Heart right ventricle (tissue), 16 donors: ENCODE data around the gene PCDH17. TPM values are rescaled to one million over a fixed set of nuclear protein-coding genes. Genes with fewer than 3 reads are reported as not detected.

Experiments
- ATAC-seq, 8 donors: fragments of 200-7000 bp; cut with Tn5 transposase; one replicate each; pipeline ENCODE4 v1.9.1; 2020; ENCODE audit warnings: mild to moderate bottlenecking in 8 of 8, moderate library complexity in 8 of 8, moderate number of reproducible peaks in 1 of 8
- DNase-seq, 2 donors: peaks; one replicate each; pipeline ENCODE4 v3.0.0-alpha.2; 2020
- H3K27ac ChIP-seq, 10 donors: fragments of 200-600 bp; sonication (generic) in 2 of 10; one replicate each; pipeline versions ENCODE4 v1.5.0 to v1.8.0; 2020 to 2022; ENCODE audit warnings: mild to moderate bottlenecking in 3 of 10
- H3K27me3 ChIP-seq, 7 donors: fragments of 200-600 bp; one replicate each; pipeline ENCODE4 v1.8.0; 2021 to 2022; ENCODE audit warnings: mild to moderate bottlenecking in 2 of 7
- H3K36me3 ChIP-seq, 9 donors: fragments of 200-600 bp; sonication (generic) in 1 of 9; one replicate each; pipeline versions ENCODE4 v1.5.0 to v1.8.0; 2020 to 2022; ENCODE audit warnings: mild to moderate bottlenecking in 2 of 9
- H3K4me1 ChIP-seq, 9 donors: fragments of 200-600 bp; sonication (generic) in 1 of 9; one replicate each; pipeline versions ENCODE4 v1.5.0 to v1.8.0; 2020 to 2022; ENCODE audit warnings: mild to moderate bottlenecking in 4 of 9
- H3K4me3 ChIP-seq, 10 donors: fragments of 200-600 bp; sonication (generic) in 2 of 10; one replicate each; pipeline versions ENCODE4 v1.5.0 to v1.8.0; 2020 to 2022; ENCODE audit warnings: mild to moderate bottlenecking in 7 of 10, moderate library complexity in 2 of 10
- H3K9me3 ChIP-seq, 11 donors: fragments of 200-600 bp in 10 of 11; sonication (generic) in 2 of 11; one replicate each; pipeline versions ENCODE4 v1.5.0 to v1.8.0; 2013 to 2022; ENCODE audit warnings: mild to moderate bottlenecking in 2 of 11, control low read depth in 1 of 11, moderate library complexity in 1 of 11
- WGBS, 2 donors: extraction: QIAGEN DNeasy Blood & Tissue Kit; methylation state at CpG; one replicate each; pipeline ENCODE4 v1.1.7; 2013; ENCODE audit warnings: inconsistent platforms in 1 of 2; 5-methylcytosine and 5-hydroxymethylcytosine counted together
- intact Hi-C, 10 donors: fragments of 100-400 bp; cut with DNase I; formaldehyde crosslinking; loops; one replicate each; pipeline versions ENCODE4 v1.11.1 to v1.14.2; 2022
- polyA plus RNA-seq, 2 donors: library from polyadenylated mRNA; stranded (reverse); fragments of 200-250 nt; gene quantifications; one replicate each; pipeline ENCODE4 v1.2.3, GENCODE V29; 2013
- total RNA-seq, 10 donors: library from RNA; stranded (reverse); fragmentation: NEBNext Ultra II Directional in 3 of 10; extraction: Animal tissue kit (Norgen Biotek cat#: 25700) in 3 of 10; gene quantifications; one replicate each; pipeline versions ENCODE4 v1.2.1 to v1.2.4, GENCODE V29; 2021 to 2023
- TF ChIP-seq, protein P1 (sequence below), 9 donors: fragments of 200-600 bp; sonication (generic) in 2 of 9; IDR thresholded peaks; one replicate each; pipeline versions ENCODE4 v1.5.0 to v1.8.0; 2021 to 2022; ENCODE audit warnings: antibody characterized with exemption in 9 of 9, mild to moderate bottlenecking in 5 of 9, moderate library complexity in 1 of 9
- donor health status: Arrhythmogenic right ventricular cardiomyopathy.
- donor health status: ischemic (EF 13 %, LVEDD 7.1; RV severe dilation, severe dysfunction).
- donor health status: healthy with polysubstance abuse.
- donor health status: DM: no; HTN: yes; CAD: no.
- donor health status: DM: no; HTN: no; CAD: no.
- donor health status: ischemic (EF 25% LVEDD 6.9; RV normal size, moderate dysfunction).
- donor health status: ischemic (EF 25% LVEDD 5.7; RV mildly dilated, moderate dysfunction).
- donor health status: healthy.
- donor health status: DM: yes; HTN: yes; CAD: no.
- donor health status: Ischemic cardiomyopathy.
- donor health status: ischemic (EF 35%, LVEDD 5.7; RV mildly dilated, moderate dysfunction).
- donor health status: nonischemic (EF 11% LVEDD 7.7; RV severe dilation, severe dysfunction).
- donor health status: DM: yes; HTN: yes; CAD: no.
- donor health status: PGD.
- donor health status: ischemic (EF 29% LVEDD 5.4; RV normal size, mild dysfunction).
- donor health status: nonischemic (EF 23%, LVEDD 6.1; RV moderate dilation, normal function).

The PCDH17 gene
- total and polyA plus RNA-seq, 12 donors, result 0.88 to 14.3 (median 3.3) TPM

DNA sequence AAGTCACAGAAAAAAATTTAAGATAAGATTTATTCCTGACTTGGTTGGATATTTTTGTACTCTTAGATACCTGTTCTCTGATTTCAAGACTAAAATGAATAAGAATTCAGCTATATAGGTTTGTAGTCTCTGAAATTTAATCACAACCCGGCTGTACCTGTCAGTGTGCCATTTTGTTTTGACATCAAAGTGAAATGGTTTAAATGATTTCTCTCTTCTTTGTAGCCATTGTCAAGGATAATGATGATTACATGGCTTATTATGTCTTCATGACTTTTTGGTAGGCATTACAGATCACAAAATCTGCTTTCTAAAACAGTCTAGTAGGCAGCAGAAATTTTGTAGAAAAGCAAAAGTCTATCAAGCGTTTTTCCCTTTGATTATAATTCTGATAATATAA lies 72.5 kb downstream of the PCDH17 start:
- no peak for ATAC-seq
- Histone ChIP-seq H3K9me3 (no peaks in the 10 kb centered on the region), H3K36me3 (no peaks in the 10 kb centered on the region), H3K4me1 (no peaks in the 10 kb centered on the region), H3K27me3 (no peaks in the 10 kb centered on the region), H3K4me3 (no peak overlapping the region), H3K27ac (no peak overlapping the region)
- TF ChIP-seq, protein P1, sequence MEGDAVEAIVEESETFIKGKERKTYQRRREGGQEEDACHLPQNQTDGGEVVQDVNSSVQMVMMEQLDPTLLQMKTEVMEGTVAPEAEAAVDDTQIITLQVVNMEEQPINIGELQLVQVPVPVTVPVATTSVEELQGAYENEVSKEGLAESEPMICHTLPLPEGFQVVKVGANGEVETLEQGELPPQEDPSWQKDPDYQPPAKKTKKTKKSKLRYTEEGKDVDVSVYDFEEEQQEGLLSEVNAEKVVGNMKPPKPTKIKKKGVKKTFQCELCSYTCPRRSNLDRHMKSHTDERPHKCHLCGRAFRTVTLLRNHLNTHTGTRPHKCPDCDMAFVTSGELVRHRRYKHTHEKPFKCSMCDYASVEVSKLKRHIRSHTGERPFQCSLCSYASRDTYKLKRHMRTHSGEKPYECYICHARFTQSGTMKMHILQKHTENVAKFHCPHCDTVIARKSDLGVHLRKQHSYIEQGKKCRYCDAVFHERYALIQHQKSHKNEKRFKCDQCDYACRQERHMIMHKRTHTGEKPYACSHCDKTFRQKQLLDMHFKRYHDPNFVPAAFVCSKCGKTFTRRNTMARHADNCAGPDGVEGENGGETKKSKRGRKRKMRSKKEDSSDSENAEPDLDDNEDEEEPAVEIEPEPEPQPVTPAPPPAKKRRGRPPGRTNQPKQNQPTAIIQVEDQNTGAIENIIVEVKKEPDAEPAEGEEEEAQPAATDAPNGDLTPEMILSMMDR (IDR thresholded peaks at IDR 0.05), result no peak
- no peak for DNase-seq
- intact Hi-C loops, result no loop called here
- WGBS, 2 donors, result 91% methylated on average over 2 of the region's 2 CpGs

DNA sequence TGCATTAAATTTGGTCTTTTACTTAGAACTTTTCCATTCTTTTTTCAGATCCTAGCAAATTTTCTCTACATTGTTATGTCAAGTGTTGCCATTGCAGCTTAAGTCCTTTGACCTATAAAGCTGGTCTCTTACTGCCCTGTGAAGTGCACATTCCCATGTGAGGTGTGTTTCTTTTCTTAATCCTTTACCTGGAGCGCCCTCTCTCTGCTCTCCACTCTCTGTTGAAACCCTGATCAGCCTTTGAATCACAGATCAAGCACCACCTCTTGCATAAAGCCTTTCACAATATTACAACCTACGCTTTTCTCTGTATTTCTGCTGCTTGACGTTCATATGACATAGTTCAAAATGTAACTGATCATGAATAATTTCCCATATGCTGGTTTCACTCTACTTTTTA lies 84.8 kb downstream of the PCDH17 start:
- Histone ChIP-seq H3K27ac (no peak overlapping the region), H3K4me1 (no peaks in the 10 kb centered on the region), H3K27me3 (no peaks in the 10 kb centered on the region), H3K4me3 (no peak overlapping the region), H3K9me3 (no peaks in the 10 kb centered on the region), H3K36me3 (peaks cover 0 to 4% (median 0%) of the 10 kb centered on the region in 9 donors)
- WGBS, 2 donors, result 84 to 87% methylated on average over 3 of the region's 3 CpGs
- TF ChIP-seq, protein P1 (IDR thresholded peaks at IDR 0.05), result peak in 1 of 9 donors; percentile 34
- no peak for ATAC-seq
- DNase-seq, result no peak
- intact Hi-C loops, result loop anchor here in 1 of 10 donors (10.0 kb wide), 1 partner anchor 81 kb away; the partner anchor contains the start of gene PCDH17

DNA sequence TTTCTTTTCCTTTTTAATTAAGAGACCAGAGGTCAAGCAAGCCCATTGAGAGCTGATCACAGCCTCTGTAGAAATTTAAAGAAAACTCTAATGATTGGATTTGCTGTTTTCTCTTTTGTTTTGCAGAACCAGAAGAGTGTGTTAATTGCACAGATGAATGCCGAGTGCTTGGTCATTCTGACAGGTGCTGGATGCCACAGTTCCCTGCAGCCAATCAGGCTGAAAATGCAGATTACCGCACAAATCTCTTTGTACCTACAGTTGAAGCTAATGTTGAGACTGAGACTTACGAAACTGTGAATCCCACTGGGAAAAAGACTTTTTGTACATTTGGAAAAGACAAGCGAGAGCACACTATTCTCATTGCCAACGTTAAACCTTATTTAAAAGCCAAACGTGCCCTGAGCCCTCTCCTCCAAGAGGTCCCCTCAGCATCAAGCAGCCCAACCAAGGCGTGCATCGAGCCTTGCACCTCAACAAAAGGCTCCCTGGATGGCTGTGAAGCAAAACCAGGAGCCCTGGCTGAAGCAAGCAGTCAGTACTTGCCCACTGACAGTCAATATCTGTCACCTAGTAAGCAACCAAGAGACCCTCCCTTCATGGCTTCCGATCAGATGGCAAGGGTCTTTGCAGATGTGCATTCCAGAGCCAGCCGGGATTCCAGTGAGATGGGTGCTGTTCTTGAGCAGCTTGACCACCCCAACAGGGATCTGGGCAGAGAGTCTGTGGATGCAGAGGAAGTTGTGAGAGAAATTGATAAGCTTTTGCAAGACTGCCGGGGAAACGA lies 93.1 kb downstream of the PCDH17 start:
- no peak overlapping the region for H3K4me3 ChIP-seq
- no peaks in the 10 kb centered on the region for H3K4me1 ChIP-seq
- no peak overlapping the region for H3K27ac ChIP-seq
- intact Hi-C loops, result no loop called here
- H3K9me3 ChIP-seq, result no peaks in the 10 kb centered on the region
- no peaks in the 10 kb centered on the region for H3K27me3 ChIP-seq
- 79 to 82% methylated on average over 12 of the region's 12 CpGs for WGBS, 2 donors
- peaks cover 0 to 21% (median 0%) of the 10 kb centered on the region in 9 donors for H3K36me3 ChIP-seq
- no peak for ATAC-seq
- DNase-seq, result no peak
- TF ChIP-seq, protein P1 (IDR thresholded peaks at IDR 0.05), result no peak

DNA sequence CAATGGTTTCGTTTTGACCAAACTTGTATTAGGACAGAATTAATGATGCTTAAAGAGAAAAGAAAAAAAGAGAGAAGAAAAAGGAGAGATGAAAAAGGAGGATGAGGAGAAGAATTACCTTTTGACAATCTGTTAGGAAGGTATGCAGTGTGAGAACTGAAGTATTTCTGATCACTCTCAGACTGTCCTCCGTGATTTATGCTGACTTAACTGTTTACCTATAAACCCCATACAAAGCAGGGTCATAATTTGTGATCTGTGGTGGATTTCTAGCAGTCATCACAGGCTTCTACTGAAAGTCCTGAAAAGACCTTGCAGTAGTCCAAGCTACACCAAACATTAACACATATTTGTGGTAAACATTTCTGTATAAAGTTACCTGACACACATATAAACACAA lies 93.9 kb downstream of the PCDH17 start:
- TF ChIP-seq, protein P1 (IDR thresholded peaks at IDR 0.05), result no peak
- H3K27me3 ChIP-seq, result no peaks in the 10 kb centered on the region
- H3K4me3 ChIP-seq, result no peak overlapping the region
- DNase-seq (no peak), ATAC-seq (no peak)
- H3K9me3 ChIP-seq, result no peaks in the 10 kb centered on the region
- H3K27ac ChIP-seq, result no peak overlapping the region
- WGBS, 2 donors, result 87 to 89% methylated on average over 2 of the region's 2 CpGs
- peaks cover 0 to 21% (median 0%) of the 10 kb centered on the region in 9 donors for H3K36me3 ChIP-seq
- intact Hi-C loops, result no loop called here
- H3K4me1 ChIP-seq, result no peaks in the 10 kb centered on the region
